ENCODE data around the gene H2AZ1.
A peak's percentile ranks its signal among the peaks of the same experiment; 100 is the strongest.
"Not testable (repeated sequence)": the region's sequence is repeated elsewhere in the genome, so short reads cannot be mapped to it uniquely, and the experiment has no call there.

H2AZ1 gene

DNA sequence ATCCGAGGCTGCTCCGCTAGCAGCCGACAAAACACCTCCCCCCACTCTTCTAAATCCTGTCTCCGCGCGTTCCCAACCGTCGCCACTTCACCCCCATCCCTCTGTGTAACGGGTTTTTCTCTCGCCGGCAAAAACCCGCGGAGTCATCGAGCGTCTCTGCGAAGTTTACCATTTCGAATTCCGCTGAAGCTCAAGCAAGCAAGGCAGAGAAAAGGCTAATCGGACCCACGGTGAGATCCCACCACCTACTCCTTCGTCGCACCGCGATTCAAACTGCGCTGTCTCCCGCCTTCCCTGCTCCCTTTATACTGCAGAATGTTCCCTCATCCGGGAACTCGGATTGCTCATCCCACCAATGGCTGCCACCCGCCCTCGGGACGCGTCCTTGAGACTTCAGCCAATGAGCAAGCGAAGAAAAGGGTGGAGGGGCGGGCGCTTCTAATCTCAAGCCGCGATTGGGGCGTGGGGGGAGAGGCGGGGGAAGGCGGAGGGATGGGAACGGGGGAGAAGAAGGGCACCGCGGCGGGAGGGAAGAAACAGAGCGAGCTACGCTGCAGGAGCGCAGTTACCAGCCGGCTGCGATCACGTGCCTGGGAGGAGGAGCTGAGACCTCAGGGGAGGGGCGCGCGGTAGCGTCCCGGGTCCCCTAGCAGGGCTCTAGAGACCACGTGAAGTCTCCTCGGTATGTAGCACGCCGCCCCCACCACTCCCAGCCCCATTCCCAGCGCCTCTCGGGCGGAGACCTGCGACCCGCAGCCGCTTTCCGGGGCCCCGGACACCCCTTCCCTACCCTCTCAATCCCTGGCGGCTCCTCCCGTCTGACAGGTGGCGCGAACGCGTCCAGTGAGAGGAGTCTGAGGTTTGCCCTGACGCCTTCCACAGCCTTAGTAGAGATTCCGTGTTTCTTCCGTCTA, at the start of gene H2AZ1:
H2AZ1 (minus strand) TSS at position 277 of the 914 bp plus-strand sequence; CDS start at position 172, 105 bp downstream.
- DNase-seq, result peak; percentile 98

- DNase-seq, result peak; percentile 47
Observed at GRCh38 chr4:99998062-99998867, 48.2 kb upstream of the H2AZ1 start.

- no peak for DNase-seq
Observed at GRCh38 chr4:99991741-99992140, 41.7 kb upstream of the H2AZ1 start.

DNA sequence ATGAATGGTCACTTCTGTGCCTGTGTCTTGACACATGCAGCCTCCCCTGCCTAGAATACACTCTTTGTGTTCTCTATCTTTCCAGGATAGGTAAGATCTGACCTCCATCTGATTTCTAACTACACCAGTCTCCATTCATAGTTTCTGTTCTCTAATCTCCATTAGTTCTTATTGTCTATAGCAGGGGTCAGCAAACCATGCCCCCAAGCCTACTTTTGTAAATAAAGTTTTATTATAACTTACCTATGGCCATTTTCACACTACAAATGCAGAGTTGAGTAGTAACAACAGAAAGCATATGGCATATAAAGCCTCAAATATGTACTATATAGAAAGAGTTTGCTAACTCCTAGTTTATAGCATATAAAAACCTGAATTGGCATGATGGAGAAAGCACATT, 37.6 kb upstream of the H2AZ1 start:
- DNase-seq, result no peak

DNA sequence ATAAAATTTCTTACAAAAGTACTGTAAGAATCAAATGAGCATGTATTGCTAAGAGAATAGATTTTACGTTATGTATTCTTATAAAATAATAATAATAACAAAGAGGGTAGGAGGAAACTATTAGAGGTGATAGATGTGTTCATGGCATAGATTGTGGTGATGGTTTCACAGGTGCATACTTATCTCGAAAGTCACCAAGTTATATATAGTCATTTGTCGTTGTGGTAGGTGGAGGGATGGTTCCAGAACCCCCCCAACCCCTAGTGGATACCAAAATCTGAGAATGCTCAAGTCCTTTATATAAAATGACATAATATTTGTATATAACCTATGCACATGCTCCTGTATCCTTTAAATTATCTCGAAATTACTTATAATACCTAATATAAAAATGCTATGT, 36.7 kb upstream of the H2AZ1 start:
- DNase-seq, result no peak

GRCh38 chr4:99983289-99983943, 33.3 kb upstream of the H2AZ1 start:
- no peak for DNase-seq

DNA sequence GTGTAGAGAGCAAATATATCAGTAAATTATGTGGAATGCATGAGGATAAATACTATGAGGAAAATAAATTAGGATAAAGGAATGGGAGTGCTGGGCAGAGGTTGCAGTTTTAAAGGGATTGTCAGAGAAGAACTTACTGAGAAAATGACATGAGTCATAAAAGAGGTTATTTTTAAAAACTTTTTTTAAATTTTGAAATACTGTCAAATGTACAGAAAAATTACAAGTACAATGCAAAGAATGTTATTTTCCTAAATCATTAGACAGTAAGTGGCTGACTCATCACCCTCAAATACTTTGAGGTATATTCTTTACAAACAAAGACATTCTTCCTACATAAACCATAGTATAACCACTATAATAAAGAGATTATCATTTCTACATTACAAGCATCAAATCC, 29.8 kb upstream of the H2AZ1 start:
- no peak for DNase-seq

DNA sequence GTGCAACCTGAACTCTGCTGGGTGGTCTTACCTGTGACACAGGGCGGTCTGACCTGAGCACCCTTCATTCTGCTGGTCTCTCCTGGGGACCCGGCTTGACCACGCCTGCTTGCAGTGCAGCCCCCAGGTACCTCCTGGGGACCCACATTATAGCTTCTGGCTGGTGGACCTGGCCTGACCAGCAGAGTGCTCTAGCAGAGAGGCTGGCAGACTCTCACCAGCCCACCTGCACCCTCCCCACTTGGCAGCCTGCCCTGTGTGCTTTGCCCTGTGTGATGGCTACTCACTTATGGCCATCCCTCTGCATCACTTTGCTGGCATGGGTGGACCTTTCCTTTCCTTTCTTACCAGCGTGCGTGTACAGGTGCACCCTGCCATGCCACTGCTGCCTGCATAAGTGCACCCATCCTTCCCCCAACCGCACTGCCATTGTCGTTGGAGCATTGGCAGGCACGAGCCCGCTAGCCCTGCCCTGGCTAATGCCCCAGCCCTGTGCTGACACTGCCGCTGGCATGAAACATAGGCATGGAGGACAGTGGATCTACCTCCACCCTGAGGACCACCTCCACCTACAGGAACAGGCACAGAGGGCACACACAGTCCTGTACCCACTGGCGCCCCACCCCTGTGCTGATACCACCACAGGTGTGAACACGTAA, 21.5 kb upstream of the H2AZ1 start:
- no peak for DNase-seq

DNA sequence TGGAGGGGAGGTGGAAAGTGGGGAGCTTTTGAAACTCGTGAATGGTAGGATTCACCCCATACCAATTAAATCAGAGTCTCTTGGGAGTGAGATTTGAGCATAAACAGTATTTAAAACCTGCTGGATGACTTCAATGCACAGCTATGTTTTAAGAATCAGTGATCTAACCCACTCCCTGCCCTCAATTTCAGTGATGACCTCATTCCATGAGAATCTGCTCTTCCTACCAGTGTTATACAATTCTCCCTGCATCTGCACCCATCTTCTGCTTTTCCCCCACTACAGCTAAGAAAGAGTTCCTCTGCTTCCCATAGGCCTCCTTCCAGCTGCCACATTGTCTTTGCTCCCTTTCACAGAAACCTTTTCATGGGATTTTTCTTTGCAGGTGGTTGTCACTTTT, 18.3 kb upstream of the H2AZ1 start:
- no peak for DNase-seq

DNA sequence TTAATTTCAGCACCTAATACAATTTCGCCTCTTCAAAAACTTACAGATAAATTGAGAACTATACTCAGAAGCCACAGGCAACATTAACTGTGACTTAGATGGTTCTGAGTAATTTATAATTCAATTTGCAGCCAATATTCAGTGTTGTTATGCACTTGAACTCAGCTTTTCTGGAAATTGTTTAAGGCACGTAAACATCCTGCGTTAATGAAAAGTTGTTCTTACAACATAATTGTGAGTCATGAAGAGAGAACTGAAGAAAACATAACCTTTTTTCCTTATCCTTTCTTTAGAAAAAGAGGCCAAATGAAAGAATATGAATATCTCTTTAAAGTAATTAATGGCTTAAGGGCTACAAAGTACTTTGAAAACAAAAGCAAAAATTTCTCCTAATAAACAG, 16.6 kb upstream of the H2AZ1 start:
- DNase-seq, result no peak

- no peak for DNase-seq
Observed at GRCh38 chr4:99965674-99966350, 15.7 kb upstream of the H2AZ1 start.

- DNase-seq, result no peak
Observed at GRCh38 chr4:99965173-99965572, 15.1 kb upstream of the H2AZ1 start.

DNA sequence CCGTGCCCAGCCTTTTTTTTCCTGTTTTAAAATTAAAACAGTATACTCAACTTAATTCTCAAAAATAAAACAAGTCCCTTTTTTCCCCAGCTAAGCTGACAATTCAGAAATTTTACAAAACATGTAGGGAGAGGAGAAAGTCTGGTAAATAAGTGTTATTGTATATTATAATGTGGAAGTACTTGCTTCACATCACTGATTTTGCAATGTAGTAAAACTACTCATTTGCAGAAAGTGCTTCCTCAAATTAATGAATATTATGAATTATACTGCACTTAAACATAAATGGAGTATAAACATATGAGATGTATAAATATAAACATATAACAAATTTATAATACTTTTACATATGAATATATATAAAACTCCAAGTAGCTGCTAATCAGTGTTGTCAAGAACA, 11.6 kb upstream of the H2AZ1 start:
- no peak for DNase-seq

DNA sequence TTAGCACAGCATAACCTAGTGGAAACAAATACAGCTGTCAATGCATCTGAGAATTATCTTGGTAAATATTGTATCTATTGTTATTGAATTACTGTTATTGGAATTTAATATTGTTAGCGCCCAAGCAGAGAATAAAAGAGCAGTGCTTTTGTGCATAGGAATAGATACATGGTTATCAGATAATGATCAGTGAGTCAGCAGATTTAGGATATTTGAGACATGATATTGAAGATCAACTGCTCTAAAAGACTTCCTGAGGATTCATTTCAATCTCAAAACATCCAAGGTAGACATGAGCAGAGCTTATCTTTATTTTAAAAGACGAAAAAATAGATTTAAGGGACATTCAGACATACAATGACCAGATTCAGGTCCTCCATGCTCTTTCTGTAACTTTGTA, 10.6 kb upstream of the H2AZ1 start:
- DNase-seq, result no peak

DNA sequence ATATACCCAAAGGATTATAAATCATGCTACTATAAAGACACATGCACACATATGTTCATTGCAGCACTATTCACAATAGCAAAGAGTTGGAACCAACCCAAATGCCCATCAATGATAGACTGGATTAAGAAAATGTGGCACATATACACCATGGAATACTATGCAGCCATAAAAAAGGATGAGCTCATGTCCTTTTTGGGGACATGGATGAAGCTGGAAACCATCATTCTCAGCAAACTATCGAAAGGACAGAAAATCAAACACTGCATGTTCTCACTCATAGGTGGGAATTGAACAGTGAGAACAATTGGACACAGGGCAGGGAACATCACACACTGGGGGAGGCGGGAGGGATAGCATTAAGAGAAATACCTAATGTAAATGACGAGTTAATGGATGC, 8.1 kb upstream of the H2AZ1 start:
- not testable (repeated sequence) for DNase-seq

GRCh38 chr4:99950913-99951254, 809 bp upstream of the H2AZ1 start:
- DNase-seq, result no peak

GRCh38 chr4:99949034-99949998, 759 bp downstream of the H2AZ1 start:
- DNase-seq, result peak; percentile 80

DNA sequence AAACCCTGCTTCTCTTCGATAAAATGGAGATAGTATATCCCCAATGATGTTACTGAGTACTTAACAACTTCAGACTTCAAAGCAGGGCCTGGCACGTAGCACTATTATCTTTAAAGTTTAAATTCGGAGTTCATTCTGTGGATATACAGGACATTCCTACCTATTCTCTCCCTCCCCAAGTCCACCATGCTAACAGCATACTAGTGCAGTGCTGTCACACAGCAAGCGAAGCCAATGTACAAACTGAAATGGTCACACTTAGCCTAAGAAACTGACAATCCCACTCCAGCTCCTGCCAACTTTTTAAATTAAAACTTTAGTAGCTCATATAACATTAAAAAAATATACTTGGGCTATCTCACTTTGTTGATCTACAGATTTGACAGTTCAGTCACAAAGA, 2.5 kb downstream of the H2AZ1 start:
- no peak for DNase-seq

- DNase-seq, result no peak
Observed at GRCh38 chr4:99947190-99947578, 2.9 kb downstream of the H2AZ1 start.

DNA sequence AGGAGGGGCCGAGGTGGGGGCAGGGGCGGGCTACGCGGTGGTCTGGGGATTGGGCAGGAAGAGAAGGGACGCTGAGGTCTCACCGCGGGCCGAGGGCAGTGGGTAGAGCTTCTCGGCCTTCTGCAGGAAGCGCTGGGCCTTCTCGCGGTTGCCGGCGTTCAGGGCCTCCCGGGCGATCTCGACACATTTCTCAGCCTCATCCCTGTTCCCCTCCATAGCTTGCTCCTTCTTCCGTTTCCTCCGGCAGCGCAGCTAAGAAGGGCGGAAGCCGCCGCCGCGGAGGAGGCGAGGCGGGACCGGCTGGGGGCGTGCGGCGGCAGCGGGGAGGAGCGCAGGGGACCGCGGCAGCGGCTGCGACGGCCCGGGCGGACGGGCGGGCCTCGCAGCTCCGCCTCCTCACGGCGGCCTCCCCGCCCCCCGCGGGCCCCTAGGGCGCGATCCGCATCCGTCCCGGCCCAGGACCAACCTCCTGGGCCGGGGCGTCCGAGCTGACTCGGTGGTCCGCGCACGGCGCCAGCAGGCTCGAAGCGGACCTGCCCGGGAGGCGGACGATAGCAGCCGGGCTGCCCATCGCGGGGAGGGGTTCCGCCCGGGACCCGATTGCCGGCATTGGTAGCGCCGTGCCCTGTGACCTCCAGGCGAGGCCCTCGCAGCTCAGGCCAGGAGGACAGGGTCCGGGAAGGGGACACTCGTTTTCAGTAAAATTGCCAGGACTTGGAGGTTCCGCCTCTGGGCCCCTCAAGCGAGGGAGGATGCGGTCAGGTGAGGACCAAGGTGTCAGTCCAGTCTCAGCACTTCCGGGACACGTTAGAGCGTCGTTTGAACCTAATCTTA, 3.5 kb downstream of the H2AZ1 start, which contains the start of gene DNAJB14:
DNAJB14 (minus strand) TSS at position 263 of the 834 bp plus-strand sequence; CDS start at position 216, 47 bp downstream.
- peak; percentile 51 for DNase-seq
